ENCODE data around the gene PTCH2. TPM values are rescaled to one million over a fixed set of nuclear protein-coding genes. Genes with fewer than 3 reads are reported as not detected.

PTCH2 gene
- total RNA-seq, 4 donors from 2014 or later: 0.14 to 1.2 (median 0.64) TPM; not detected in 1

- Histone ChIP-seq H3K9me3 (no peaks in the 10 kb centered on the region), H3K27me3 (no peaks in the 10 kb centered on the region), H3K4me1 (peaks cover 3 to 23% (median 12%) of the 10 kb centered on the region in 4 donors), H3K27ac (peak overlapping the region; percentile 90 to 94 (median 90)), H3K36me3 (no peaks in the 10 kb centered on the region), H3K4me3 (peak overlapping the region; percentile 27 to 57 (median 42))
- intact Hi-C loops (cut with DNase I; ENCODE audit: low total_unique reads): no loop called here
- no peak for DNase-seq
- WGBS, 2 donors (ENCODE audit: low coverage in 1 of 2): 32 to 94% methylated on average over 3 to 20 of the region's 25 CpGs
- in situ Hi-C loops (cut with MboI; ENCODE audit: low pct_ligation_motif_present in 1 of 4, low pct_unique_long_range_greater_than_20kb in 1 of 4, low sequenced_read_pairs in 3 of 4): no loop called here
- TF ChIP-seq CTCF (IDR thresholded peaks at IDR 0.05) (no peak), POLR2AphosphoS5 (IDR thresholded peaks at IDR 0.05) (no peak)
Observed at GRCh38 chr1:44820328-44821239, 22.5 kb downstream of the PTCH2 start.

GRCh38 chr1:44819608-44820327 is 23.3 kb downstream of the PTCH2 start:
- no peaks in the 10 kb centered on the region for H3K27me3 ChIP-seq
- peak; percentile 86 for DNase-seq
- peak overlapping the region; percentile 90 to 94 (median 90) for H3K27ac ChIP-seq
- no peaks in the 10 kb centered on the region for H3K36me3 ChIP-seq
- intact Hi-C loops (cut with DNase I; ENCODE audit: low total_unique reads): no loop called here
- TF ChIP-seq POLR2A (IDR thresholded peaks at IDR 0.05): peak; percentile 98
- no peak for TF ChIP-seq EP300 (IDR thresholded peaks at IDR 0.05; ENCODE audit: low read depth)
- peak; percentile 77 to 100 (median 99) for TF ChIP-seq POLR2AphosphoS5 (IDR thresholded peaks at IDR 0.05)
- TF ChIP-seq CTCF (IDR thresholded peaks at IDR 0.05): peak in 2 of 5 experiments; percentile 8 to 9
- in situ Hi-C loops (cut with MboI; ENCODE audit: low pct_ligation_motif_present in 1 of 4, low pct_unique_long_range_greater_than_20kb in 1 of 4, low sequenced_read_pairs in 3 of 4): no loop called here
- H3K4me1 ChIP-seq: peaks cover 3 to 23% (median 12%) of the 10 kb centered on the region in 4 donors
- 0% methylated on average over 16 to 33 of the region's 33 CpGs for whole genome bisulfite sequencing, 2 donors (ENCODE audit: low coverage in 1 of 2)
- H3K9me3 ChIP-seq: no peaks in the 10 kb centered on the region
- H3K4me3 ChIP-seq: peak overlapping the region; percentile 27 to 57 (median 42)

- TF ChIP-seq EP300 (IDR thresholded peaks at IDR 0.05; ENCODE audit: low read depth): no peak
- TF ChIP-seq POLR2AphosphoS5 (IDR thresholded peaks at IDR 0.05): no peak
- TF ChIP-seq CTCF (IDR thresholded peaks at IDR 0.05): no peak
- TF ChIP-seq POLR2A (IDR thresholded peaks at IDR 0.05): no peak
- H3K27me3 ChIP-seq: no peaks in the 10 kb centered on the region
- intact Hi-C loops (cut with DNase I; ENCODE audit: low total_unique reads) (no loop called here), in situ Hi-C loops (cut with MboI; ENCODE audit: low pct_ligation_motif_present in 1 of 4, low pct_unique_long_range_greater_than_20kb in 1 of 4, low sequenced_read_pairs in 3 of 4) (no loop called here)
- no peaks in the 10 kb centered on the region for H3K9me3 ChIP-seq
- no peaks in the 10 kb centered on the region for H3K36me3 ChIP-seq
- WGBS, 2 donors (ENCODE audit: low coverage in 1 of 2): 0% methylated on average over 8 to 13 of the region's 13 CpGs
- H3K4me3 ChIP-seq: peak overlapping the region in 3 of 4 donors; percentile 42 to 57 (median 43)
- peak overlapping the region; percentile 90 to 94 (median 90) for H3K27ac ChIP-seq
- H3K4me1 ChIP-seq: peaks cover 3 to 28% (median 12%) of the 10 kb centered on the region in 4 donors
- peak; percentile 16 for DNase-seq
Observed at GRCh38 chr1:44819196-44819607, 23.9 kb downstream of the PTCH2 start.

Data from transverse colon (tissue), 4 donors.